Adrenal gland (tissue), 12 donors: ENCODE measurements around the gene INVS. TPM values are rescaled to one million over a fixed set of nuclear protein-coding genes. Genes with fewer than 3 reads are reported as not detected.

Experiments
- DNase-seq, 7 donors: peaks; one replicate each; pipeline ENCODE4 v3.0.0-alpha.2; 2019 to 2020
- H3K27ac ChIP-seq, 5 donors: fragments of 200-600 bp; sonication (generic) in 4 of 5; 1 replicate in 3 of 5; 2 replicates in 2 of 5; pipeline versions ENCODE4 v1.5.1 to v1.8.0; 2016 to 2020; ENCODE audit warnings: mild to moderate bottlenecking in 1 of 5
- H3K27me3 ChIP-seq: fragments of 200-600 bp; 2 replicates; pipeline ENCODE4 v1.8.0; 2021
- H3K36me3 ChIP-seq, 2 donors: fragments of 200-600 bp; replicated peaks in 1 of 2; 1 replicate in 1 of 2; 2 replicates in 1 of 2; pipeline versions ENCODE4 v1.5.1 to v1.8.0; 2018 to 2022
- H3K4me1 ChIP-seq, 2 donors: fragments of 200-600 bp; replicated peaks in 1 of 2; 1 replicate in 1 of 2; 2 replicates in 1 of 2; pipeline versions ENCODE4 v1.5.1 to v1.8.0; 2018 to 2021
- H3K4me3 ChIP-seq, 4 donors: fragments of 200-600 bp; sonication (generic) in 3 of 4; one replicate each; pipeline ENCODE4 v1.5.1; 2016 to 2018
- H3K9me3 ChIP-seq, 3 donors: fragments of 200-600 bp; sonication (generic) in 1 of 3; replicated peaks in 1 of 3; 1 replicate in 2 of 3; 2 replicates in 1 of 3; pipeline versions ENCODE4 v1.5.1 to v1.8.0; 2016 to 2021
- POLR2A ChIP-seq, 2 donors: fragments of 450-650 bp; IDR thresholded peaks; one replicate each; pipeline ENCODE4 v1.6.1; 2017; ENCODE audit warnings: antibody characterized with exemption in 2 of 2, mild to moderate bottlenecking in 2 of 2, moderate library complexity in 1 of 2
- WGBS, 4 donors: extraction: QIAGEN DNeasy Blood & Tissue Kit in 2 of 4; methylation state at CpG; one replicate each; pipeline versions ENCODE4 v1.1.5 to v1.1.7; 2013 to 2017; 5-methylcytosine and 5-hydroxymethylcytosine counted together
- intact Hi-C, 2 donors: fragments of 100-400 bp; cut with DNase I; formaldehyde crosslinking; loops; one replicate each; pipeline versions ENCODE4 v1.14.1 to v1.15.0; 2022 to 2023
- polyA plus RNA-seq, 3 donors: library from polyadenylated mRNA; stranded (reverse); fragments of 200-250 nt in 2 of 3; fragments of 350-450 nt in 1 of 3; fragmentation: Illumina TruSeq in 1 of 3; extraction: RNeasy Lipid Tissue Mini Kit (QIAGEN cat#74804) in 1 of 3; gene quantifications; one replicate each; pipeline ENCODE4 v1.2.3, GENCODE V29; 2013 to 2014
- total RNA-seq, 9 donors: library from RNA; depleted of rRNA in 4 of 9; stranded (reverse); fragments of >200 nt in 4 of 9; fragments of 120-200 nt in 1 of 9; fragmentation: NEBNext Ultra II Directional in 1 of 9; extraction: Animal tissue kit (Norgen Biotek cat#: 25700) in 1 of 9; gene quantifications; one replicate each; pipeline versions ENCODE4 v1.1.0 to v1.2.4, GENCODE V29; 2013 to 2023
- TF ChIP-seq, protein P1 (sequence below), 6 experiments: fragments of 450-650 bp in 4 of 6; fragments of 200-600 bp in 2 of 6; sonication (generic) in 1 of 6; IDR thresholded peaks; 1 replicate in 5 of 6; 2 replicates in 1 of 6; pipeline versions ENCODE4 v1.5.1 to v1.8.0; 2016 to 2021; ENCODE audit warnings: antibody characterized with exemption in 6 of 6, mild to moderate bottlenecking in 2 of 6, moderate library complexity in 1 of 6
- donor health status: healthy with polysubstance abuse.
- donor health status: Bipolar disorder and iron deficiency.
- donor health status: DM: yes; HTN: yes; CAD: no.
- donor health status: DM: no; HTN: no; CAD: no.
- donor health status: DM: no; HTN: no; CAD: no.
- donor health status: DM: yes; HTN: yes; CAD: no.

Gene INVS
- total and polyA plus RNA-seq, 12 donors = 6.4 to 47.7 (median 24.4) TPM

DNA sequence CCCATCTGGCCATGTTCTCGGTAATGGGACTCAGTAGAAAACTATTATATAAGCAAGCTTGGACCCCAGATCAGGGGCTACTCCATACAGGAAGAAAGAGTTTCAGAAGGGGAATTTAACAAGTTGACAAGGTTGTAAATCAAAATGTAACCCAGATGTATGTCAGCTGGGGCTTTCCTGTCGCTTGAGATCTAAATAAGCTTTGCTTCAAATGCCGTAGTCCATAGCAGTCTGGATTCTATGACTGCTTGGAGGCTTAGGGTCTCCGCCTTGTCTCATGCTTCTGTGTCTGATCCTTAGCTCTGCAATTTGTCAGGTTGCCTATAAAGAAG is 183.3 kb downstream of the INVS start:
- H3K9me3 ChIP-seq = no peaks in the 10 kb centered on the region
- intact Hi-C loops = no loop called here
- 88 to 98% (median 92%) methylated on average over 4 of the region's 4 CpGs for WGBS, 4 donors
- no peak for DNase-seq
- no peaks in the 10 kb centered on the region for H3K27me3 ChIP-seq
- H3K4me1 ChIP-seq = peaks cover 0 to 5% of the 10 kb centered on the region in 2 donors
- H3K36me3 ChIP-seq = peaks cover 0 to 6% of the 10 kb centered on the region in 2 donors
- no peak for TF ChIP-seq POLR2A (IDR thresholded peaks at IDR 0.05)
- TF ChIP-seq, protein P1, sequence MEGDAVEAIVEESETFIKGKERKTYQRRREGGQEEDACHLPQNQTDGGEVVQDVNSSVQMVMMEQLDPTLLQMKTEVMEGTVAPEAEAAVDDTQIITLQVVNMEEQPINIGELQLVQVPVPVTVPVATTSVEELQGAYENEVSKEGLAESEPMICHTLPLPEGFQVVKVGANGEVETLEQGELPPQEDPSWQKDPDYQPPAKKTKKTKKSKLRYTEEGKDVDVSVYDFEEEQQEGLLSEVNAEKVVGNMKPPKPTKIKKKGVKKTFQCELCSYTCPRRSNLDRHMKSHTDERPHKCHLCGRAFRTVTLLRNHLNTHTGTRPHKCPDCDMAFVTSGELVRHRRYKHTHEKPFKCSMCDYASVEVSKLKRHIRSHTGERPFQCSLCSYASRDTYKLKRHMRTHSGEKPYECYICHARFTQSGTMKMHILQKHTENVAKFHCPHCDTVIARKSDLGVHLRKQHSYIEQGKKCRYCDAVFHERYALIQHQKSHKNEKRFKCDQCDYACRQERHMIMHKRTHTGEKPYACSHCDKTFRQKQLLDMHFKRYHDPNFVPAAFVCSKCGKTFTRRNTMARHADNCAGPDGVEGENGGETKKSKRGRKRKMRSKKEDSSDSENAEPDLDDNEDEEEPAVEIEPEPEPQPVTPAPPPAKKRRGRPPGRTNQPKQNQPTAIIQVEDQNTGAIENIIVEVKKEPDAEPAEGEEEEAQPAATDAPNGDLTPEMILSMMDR (IDR thresholded peaks at IDR 0.05) = no peak
- H3K27ac ChIP-seq = no peak overlapping the region
- no peak overlapping the region for H3K4me3 ChIP-seq

DNA sequence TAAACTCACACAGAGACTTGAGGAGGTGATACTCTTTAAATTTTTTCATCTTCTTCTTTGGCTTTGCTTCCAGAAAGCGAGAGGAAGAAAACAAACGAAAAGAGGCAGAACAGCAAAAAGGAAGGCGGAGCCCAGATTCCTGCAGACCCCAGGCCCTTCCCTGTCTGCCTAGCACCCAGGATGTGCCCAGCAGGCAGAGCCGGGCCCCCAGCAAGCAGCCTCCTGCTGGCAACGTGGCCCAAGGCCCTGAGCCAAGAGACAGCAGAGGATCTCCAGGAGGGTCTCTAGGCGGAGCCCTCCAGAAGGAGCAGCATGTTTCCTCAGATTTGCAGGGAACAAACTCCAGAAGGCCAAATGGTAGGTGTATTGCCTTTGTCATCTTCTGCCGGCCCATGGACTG is 185.2 kb downstream of the INVS start:
- no peak overlapping the region for H3K4me3 ChIP-seq
- H3K36me3 ChIP-seq = peaks cover 0 to 6% of the 10 kb centered on the region in 2 donors
- no peak for DNase-seq
- H3K4me1 ChIP-seq = peaks cover 0 to 5% of the 10 kb centered on the region in 2 donors
- no peaks in the 10 kb centered on the region for H3K27me3 ChIP-seq
- H3K27ac ChIP-seq = no peak overlapping the region
- TF ChIP-seq, protein P1 (IDR thresholded peaks at IDR 0.05) = no peak
- no peak for TF ChIP-seq POLR2A (IDR thresholded peaks at IDR 0.05)
- intact Hi-C loops = no loop called here
- 82 to 90% (median 85%) methylated on average over 7 of the region's 7 CpGs for WGBS, 4 donors
- no peaks in the 10 kb centered on the region for H3K9me3 ChIP-seq

DNA sequence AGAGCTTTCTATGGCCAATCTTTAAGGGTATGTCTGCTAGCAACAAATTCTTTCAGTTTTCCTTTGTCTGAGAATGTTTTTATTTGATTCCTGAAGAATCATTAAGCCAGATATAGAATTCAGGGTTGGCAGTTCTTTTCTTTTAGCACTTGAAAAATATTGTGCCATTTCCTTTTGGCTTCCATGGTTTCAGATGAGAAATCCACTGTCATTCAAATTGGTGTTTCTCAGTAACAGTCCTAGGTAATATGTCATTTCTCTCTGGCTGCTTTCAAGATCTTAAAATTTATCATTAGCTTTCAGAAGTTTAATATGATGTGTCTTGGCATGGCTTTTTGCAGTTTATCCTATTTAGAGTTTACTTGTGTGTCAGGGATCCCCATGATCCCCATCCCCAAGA is 186.0 kb downstream of the INVS start:
- intact Hi-C loops = no loop called here
- no peaks in the 10 kb centered on the region for H3K9me3 ChIP-seq

DNA sequence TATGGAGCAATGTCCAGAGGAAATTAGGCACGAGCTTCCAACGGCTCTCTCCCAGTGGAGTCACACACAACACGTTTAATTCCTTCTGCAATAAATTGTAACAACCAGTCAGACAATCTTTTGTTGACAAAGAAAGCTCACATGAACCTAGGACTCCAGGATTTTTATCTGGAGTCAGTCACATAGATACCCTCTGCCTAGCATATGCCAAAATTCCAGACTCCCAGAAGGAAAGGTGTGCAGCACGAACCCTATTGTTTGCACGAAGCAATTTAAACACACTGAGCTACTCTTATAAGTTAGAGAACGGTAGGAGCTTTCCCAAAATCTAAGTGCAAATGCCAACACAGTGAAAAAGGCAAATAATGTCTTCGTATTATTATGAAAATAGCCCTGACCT is 186.6 kb downstream of the INVS start:
- peaks cover 0 to 8% of the 10 kb centered on the region in 2 donors for H3K36me3 ChIP-seq
- 97 to 99% (median 98%) methylated on average over 7 of the region's 7 CpGs for WGBS, 4 donors
- H3K9me3 ChIP-seq = no peaks in the 10 kb centered on the region
- peaks cover 0 to 5% of the 10 kb centered on the region in 2 donors for H3K4me1 ChIP-seq
- no peak overlapping the region for H3K27ac ChIP-seq
- DNase-seq = no peak
- no peaks in the 10 kb centered on the region for H3K27me3 ChIP-seq
- intact Hi-C loops = no loop called here
- no peak overlapping the region for H3K4me3 ChIP-seq
- TF ChIP-seq, protein P1 (IDR thresholded peaks at IDR 0.05) = no peak
- TF ChIP-seq POLR2A (IDR thresholded peaks at IDR 0.05) = no peak

More for the DNA sequence above, 186.0 kb downstream of the INVS start:
- no peak overlapping the region for H3K4me3 ChIP-seq
- no peak for TF ChIP-seq POLR2A (IDR thresholded peaks at IDR 0.05)
- TF ChIP-seq, protein P1 (IDR thresholded peaks at IDR 0.05) = no peak
- peaks cover 0 to 5% of the 10 kb centered on the region in 2 donors for H3K4me1 ChIP-seq
- no peaks in the 10 kb centered on the region for H3K27me3 ChIP-seq
- no peak overlapping the region for H3K27ac ChIP-seq
- H3K36me3 ChIP-seq = peaks cover 0 to 6% of the 10 kb centered on the region in 2 donors
- DNase-seq = no peak
